GF-D8 (cell line): Measurements from ENCODE around the gene ARFGAP1.
"Not testable (repeated sequence)": the region's sequence is repeated elsewhere in the genome, so short reads cannot be mapped to it uniquely, and the experiment has no call there.

Experiments used
- DNase-seq: peaks from one replicate; lab custom pipeline; 2025; lab: John Stamatoyannopoulos, UW

ARFGAP1 gene

DNA sequence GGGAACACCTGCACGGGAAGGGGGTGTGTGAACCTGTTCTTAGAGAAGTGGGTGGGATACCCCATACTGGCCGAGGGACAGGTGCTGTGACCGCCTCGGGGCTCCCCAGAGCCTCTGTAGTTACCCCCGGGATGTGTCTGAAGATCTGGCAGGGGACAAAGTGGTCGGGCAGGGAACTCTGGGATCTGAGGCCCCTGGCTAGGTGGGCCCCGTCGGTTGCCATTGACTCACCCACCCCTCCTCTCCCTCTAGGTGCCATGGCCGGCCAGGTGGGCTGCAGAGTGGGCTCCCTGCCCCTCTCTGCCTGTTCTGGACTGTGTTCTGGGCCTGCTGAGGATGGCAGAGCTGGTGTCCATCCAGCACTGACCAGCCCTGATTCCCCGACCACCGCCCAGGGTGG, 32.6 kb upstream of the ARFGAP1 start:
- no peak for DNase-seq

GRCh38 chr20:63241272-63241671, 31.3 kb upstream of the ARFGAP1 start:
- DNase-seq, result no peak

DNA sequence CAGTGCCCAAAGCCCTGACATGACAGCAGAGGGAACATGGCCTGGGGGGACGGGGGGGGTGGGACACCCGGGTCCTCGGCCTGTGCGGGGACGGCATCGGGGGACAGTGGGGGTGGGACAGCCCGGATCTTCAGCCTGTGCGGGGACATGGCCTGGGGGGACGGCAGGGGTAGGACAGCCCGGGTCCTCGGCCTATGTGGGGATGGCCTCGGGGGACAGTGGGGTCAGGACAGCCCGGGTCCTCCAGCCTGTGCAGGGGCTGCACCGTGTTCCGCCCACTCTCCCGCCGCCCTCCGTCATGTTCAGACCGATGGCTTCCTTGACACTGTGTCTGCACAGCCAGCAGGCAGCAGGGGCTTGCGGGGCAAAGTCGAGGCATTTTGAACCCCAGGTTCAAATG, 29.9 kb upstream of the ARFGAP1 start:
- no peak for DNase-seq

GRCh38 chr20:63243604-63244247, 28.9 kb upstream of the ARFGAP1 start:
- DNase-seq, result no peak

DNA sequence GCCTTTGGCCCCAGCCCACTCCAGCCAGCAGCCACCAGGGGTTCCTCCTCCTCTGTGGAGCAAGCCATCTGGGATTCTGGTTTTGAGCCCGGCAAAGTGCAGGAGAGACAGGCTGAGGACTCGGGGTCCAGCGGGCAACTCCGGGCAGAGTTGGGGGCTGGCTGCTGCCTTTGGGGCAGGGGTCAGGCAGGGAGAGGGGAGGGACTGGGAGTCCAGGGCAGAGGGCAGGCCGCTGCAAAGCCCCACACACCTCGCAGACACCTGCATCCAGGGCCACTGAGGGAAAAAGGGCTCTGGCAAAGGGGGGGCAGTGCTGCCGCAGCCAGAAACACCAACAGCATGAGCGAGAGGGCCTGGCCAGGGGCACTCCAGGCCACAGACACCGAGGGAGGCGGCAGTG, 28.1 kb upstream of the ARFGAP1 start:
- no peak for DNase-seq

GRCh38 chr20:63246490-63247288, 25.9 kb upstream of the ARFGAP1 start:
- DNase-seq, result no peak

GRCh38 chr20:63247671-63248228, 24.9 kb upstream of the ARFGAP1 start:
- DNase-seq, result no peak

- no peak for DNase-seq
Observed at GRCh38 chr20:63248835-63249591, 23.6 kb upstream of the ARFGAP1 start.

DNA sequence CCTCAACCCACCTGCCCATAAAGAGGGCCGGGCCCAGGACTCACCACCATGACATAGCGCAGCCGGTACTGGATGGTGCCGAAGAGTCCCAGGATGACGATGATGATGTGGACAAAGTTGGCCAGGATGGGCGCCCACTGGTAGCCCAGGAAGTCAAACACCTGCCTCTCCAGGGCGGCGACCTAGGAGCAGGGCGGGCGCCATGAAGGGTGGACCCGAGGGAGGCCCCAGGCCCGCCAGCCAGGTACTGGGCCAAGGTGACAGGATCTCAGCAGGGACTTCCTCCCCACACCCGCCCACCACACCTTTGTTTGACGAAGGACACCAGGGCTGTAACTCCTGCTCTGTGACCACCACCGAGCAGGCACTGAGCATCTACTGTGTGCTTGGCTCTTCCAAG, 22.7 kb upstream of the ARFGAP1 start:
- no peak for DNase-seq

DNA sequence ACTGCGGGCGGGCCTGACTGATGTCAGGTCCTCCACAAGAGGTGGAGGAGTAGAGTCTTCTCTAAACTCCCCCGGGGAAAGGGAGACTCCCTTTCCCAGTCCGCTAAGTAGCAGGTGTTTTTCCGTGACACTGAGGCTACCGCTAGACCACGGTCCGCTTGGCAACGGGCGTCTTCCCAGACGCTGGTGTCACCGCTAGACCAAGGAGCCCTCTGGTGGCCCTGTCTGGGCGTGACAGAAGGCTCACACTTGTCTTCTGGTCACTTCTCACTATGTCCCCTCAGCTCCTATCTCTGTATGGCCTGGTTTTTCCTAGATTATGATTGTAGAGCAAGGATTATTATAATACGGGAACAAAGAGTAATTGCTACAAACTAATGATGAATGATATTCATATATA, 21.3 kb upstream of the ARFGAP1 start:
- DNase-seq, result not testable (repeated sequence)

GRCh38 chr20:63252284-63252711, 20.3 kb upstream of the ARFGAP1 start:
- no peak for DNase-seq

DNA sequence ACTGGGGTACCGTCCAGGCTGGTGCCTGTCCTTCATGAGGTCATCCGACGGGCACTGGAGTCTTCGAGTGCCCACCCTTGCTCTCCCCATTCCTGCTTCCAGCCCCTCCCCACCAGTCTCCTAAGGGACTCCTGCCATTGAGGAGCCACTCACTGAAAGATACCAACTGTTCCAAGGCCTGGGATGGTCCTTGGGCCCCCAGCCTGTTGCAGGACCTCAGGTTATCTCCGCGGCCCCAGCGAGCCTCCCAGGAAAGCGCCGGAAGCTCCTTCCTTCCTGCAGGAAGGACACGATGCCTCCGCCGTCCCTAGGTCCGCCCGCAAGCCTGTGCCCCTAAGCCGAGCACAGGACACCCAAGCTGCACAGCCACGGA, 19.6 kb upstream of the ARFGAP1 start:
- no peak for DNase-seq

GRCh38 chr20:63253438-63254231, 19.0 kb upstream of the ARFGAP1 start:
- DNase-seq, result no peak

DNA sequence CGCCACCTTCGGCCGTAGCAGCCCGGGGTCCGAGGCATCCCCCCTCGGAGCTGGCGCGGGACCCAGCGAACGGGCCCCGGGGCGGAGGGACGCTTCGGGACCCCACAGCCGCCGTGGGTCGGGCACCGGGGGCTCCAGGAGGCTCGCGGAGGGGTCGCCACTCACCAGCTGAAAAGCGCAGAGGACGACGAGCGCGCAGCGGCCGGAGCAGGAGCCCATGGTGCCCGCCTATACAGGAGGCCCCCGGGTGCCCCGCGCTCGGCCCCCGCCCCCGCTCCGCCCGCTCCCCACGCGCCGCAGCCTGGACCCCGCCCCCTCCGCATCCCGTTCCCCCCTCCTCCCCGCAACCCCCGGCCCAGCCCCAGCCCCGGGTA, 18.4 kb upstream of the ARFGAP1 start, which contains the start of gene NKAIN4:
TSS of gene NKAIN4 (minus strand) at position 232 of the 374 bp plus-strand sequence. CDS start at position 219, 13 bp downstream.
- no peak for DNase-seq

GRCh38 chr20:63254606-63255384, 17.8 kb upstream of the ARFGAP1 start:
- no peak for DNase-seq

GRCh38 chr20:63255931-63256704, 16.5 kb upstream of the ARFGAP1 start:
- DNase-seq, result no peak

- no peak for DNase-seq
Observed at GRCh38 chr20:63256954-63257353, 15.7 kb upstream of the ARFGAP1 start.

GRCh38 chr20:63257629-63258028, 15.0 kb upstream of the ARFGAP1 start:
- DNase-seq, result no peak

GRCh38 chr20:63258781-63259180, 13.8 kb upstream of the ARFGAP1 start:
- DNase-seq, result no peak
